GM12878 (cell line): Measurements from ENCODE around the gene POU6F2. TPM values are rescaled to one million over a fixed set of nuclear protein-coding genes. Genes with fewer than 3 reads are reported as not detected.

Experiments
- ATAC-seq: fragments of 200-7000 bp; cut with Tn5 transposase; 3 replicates; pipeline ENCODE4 v1.9.1; 2020; ENCODE audit warnings: mild to moderate bottlenecking, moderate library complexity
- BruUV-seq: library from RNA; stranded (reverse); fragments of 400-500 nt; replicated peaks from 2 replicates; lab custom pipeline; 2021; lab: Mats Ljungman, UMichigan
- CTCF ChIA-PET: fragments of 300-600 bp; sonication (Branson Sonifier 250); formaldehyde crosslinking; extraction: SDS; loops from one replicate; lab custom pipeline; 2021; ENCODE audit warnings: inconsistent platforms; lab: Yijun Ruan, JAX
- POLR2A ChIA-PET: fragments of 350-600 bp; formaldehyde crosslinking; extraction: SDS; loops from one replicate; lab custom pipeline; 2021; ENCODE audit warnings: inconsistent platforms; lab: Charles Lee
- RAD21 ChIA-PET: fragments of 300-600 bp; sonication (Branson Sonifier 250); formaldehyde crosslinking; loops from one replicate; lab custom pipeline; 2023; ENCODE audit warnings: antibody characterized with exemption; ENCODE audit not compliant: unreplicated experiment; lab: Charles Lee
- SMC1A ChIA-PET: fragments of 300-600 bp; sonication (Branson Sonifier 250); formaldehyde crosslinking; loops from one replicate; lab custom pipeline; 2023; ENCODE audit not compliant: unreplicated experiment, uncharacterized antibody; lab: Charles Lee
- DNase-seq: peaks from one replicate; pipeline ENCODE4 v3.0.0-alpha.2; 2011; ENCODE audit warnings: low read depth, low spot score
- FAIRE-seq: peaks from 3 replicates; lab custom pipeline; 2011; peaks lifted over from hg19 to GRCh38; lab: Jason Lieb, UNC
- H2AFZ ChIP-seq: 2 replicates; pipeline ENCODE4 v1.6.0; 2011; ENCODE audit warnings: low read depth, low read length, control low read depth; ENCODE audit not compliant: control insufficient read depth
- H3K27ac ChIP-seq: 2 replicates; pipeline ENCODE4 v1.5.1; 2011; ENCODE audit warnings: control low read depth; ENCODE audit not compliant: control insufficient read depth, insufficient read depth
- H3K27me3 ChIP-seq, 2 experiments: replicated peaks in 1 of 2; 2 replicates each; pipeline versions ENCODE4 v1.6.0 to v1.6.1; 2011; ENCODE audit warnings: low read length in 1 of 2; ENCODE audit not compliant: control insufficient read depth in 2 of 2, insufficient read depth in 2 of 2
- H3K36me3 ChIP-seq, 2 experiments: 2 replicates each; pipeline ENCODE4 v1.5.1; 2011; ENCODE audit warnings: low read length in 1 of 2; ENCODE audit not compliant: control insufficient read depth in 2 of 2, insufficient read depth in 2 of 2
- H3K4me1 ChIP-seq: 2 replicates; pipeline ENCODE4 v1.6.1; 2011; ENCODE audit warnings: mild to moderate bottlenecking, low read length, moderate library complexity, mixed read lengths; ENCODE audit not compliant: control insufficient read depth, insufficient read depth
- H3K4me2 ChIP-seq: 2 replicates; pipeline ENCODE4 v1.6.0; 2011; ENCODE audit warnings: control low read depth; ENCODE audit not compliant: control insufficient read depth, insufficient read depth
- H3K4me3 ChIP-seq: fragments of 200-600 bp; sonication (generic); 2 replicates; pipeline ENCODE4 v1.5.1; 2016
- H3K79me2 ChIP-seq: 2 replicates; pipeline ENCODE4 v1.6.0; 2011; ENCODE audit warnings: low read length; ENCODE audit not compliant: control insufficient read depth, insufficient read depth
- H3K9ac ChIP-seq: 2 replicates; pipeline ENCODE4 v1.8.0; 2011; ENCODE audit warnings: low read length, control low read depth, mixed read lengths; ENCODE audit not compliant: control insufficient read depth, insufficient read depth
- H3K9me3 ChIP-seq: replicated peaks from 3 replicates; pipeline ENCODE4 v1.5.1; 2011; ENCODE audit warnings: mild to moderate bottlenecking, low read length; ENCODE audit not compliant: control insufficient read depth, insufficient read depth
- H4K20me1 ChIP-seq: 2 replicates; pipeline ENCODE4 v1.6.0; 2011; ENCODE audit not compliant: control insufficient read depth, insufficient read depth
- ATF7 ChIP-seq: fragments of 450-650 bp; IDR thresholded peaks from 2 replicates; pipeline ENCODE4 v1.6.1; 2016; ENCODE audit warnings: low read depth, mild to moderate bottlenecking
- BHLHE40 ChIP-seq, 2 experiments: fragments of 450-650 bp in 1 of 2; IDR thresholded peaks; 2 replicates each; pipeline ENCODE4 v1.6.1; 2011 to 2017; ENCODE audit warnings: low read depth in 2 of 2, borderline replicate concordance in 1 of 2, improper control_type of control experiment in 1 of 2, low read length in 1 of 2, mild to moderate bottlenecking in 1 of 2
- CBX5 ChIP-seq: sonication (generic); IDR thresholded peaks from 2 replicates; pipeline ENCODE4 v1.6.1; 2016; ENCODE audit warnings: low read depth, moderate library complexity, mild to moderate bottlenecking, inconsistent platforms
- DPF2 ChIP-seq: fragments of 450-650 bp; IDR thresholded peaks from 2 replicates; pipeline ENCODE4 v1.6.1; 2017; ENCODE audit warnings: mild to moderate bottlenecking
- IKZF1 ChIP-seq: fragments of 450-650 bp; conservative IDR thresholded peaks from 2 replicates; pipeline ENCODE4 v1.6.1; 2017; ENCODE audit warnings: antibody characterized with exemption, mild to moderate bottlenecking
- IKZF2 ChIP-seq, 2 experiments: fragments of 450-650 bp; IDR thresholded peaks; 2 replicates each; pipeline ENCODE4 v1.6.1; 2017; ENCODE audit warnings: mild to moderate bottlenecking in 2 of 2, moderate library complexity in 2 of 2
- MTA2 ChIP-seq: fragments of 450-650 bp; IDR thresholded peaks from 2 replicates; pipeline ENCODE4 v1.6.1; 2016; ENCODE audit warnings: low read depth, mild to moderate bottlenecking, moderate library complexity
- SMC3 ChIP-seq: IDR thresholded peaks from 2 replicates; pipeline ENCODE4 v1.6.1; 2011; ENCODE audit warnings: low read length, improper control_type of control experiment, borderline replicate concordance
- ZNF24 ChIP-seq: fragments of 450-650 bp; IDR thresholded peaks from 2 replicates; pipeline ENCODE4 v1.6.1; 2017; ENCODE audit warnings: antibody characterized with exemption, mild to moderate bottlenecking
- WGBS: methylation state at CpG from one replicate; pipeline ENCODE4 v1.1.6; 2016; ENCODE audit warnings: low lambda C conversion rate; ENCODE audit not compliant: insufficient replicate concordance, insufficient coverage; ENCODE audit errors: missing lambda C conversion rate; 5-methylcytosine and 5-hydroxymethylcytosine counted together
- in situ Hi-C: fragments of 300-500 bp; cut with MboI; formaldehyde crosslinking; loops from 9 replicates; pipeline ENCODE4 v1.14.3; 2018; ENCODE audit warnings: mixed read lengths
- intact Hi-C: fragments of 100-400 bp; cut with micrococcal nuclease; formaldehyde crosslinking; loops from one replicate; pipeline ENCODE4 v1.14.2; 2022; ENCODE audit not compliant: unreplicated experiment
- polyA plus RNA-seq, 11 experiments: library from polyadenylated mRNA; depleted of rRNA in 4 of 11; unstranded in 6 of 11; stranded (reverse) in 5 of 11; fragments of >200 nt; fragmentation: Nextera tagmentation in 4 of 11; fragmentation: Illumina TruSeq in 1 of 11; extraction: Ambion mirVana in 4 of 11; extraction: Trizol in 1 of 11; gene quantifications; 1 replicate in 1 of 11; 2 replicates in 10 of 11; pipeline versions ENCODE4 v1.2.1 to v1.2.3, GENCODE V29; 2011 to 2016; ENCODE audit warnings: inconsistent platforms in 2 of 11, missing spikeins in 2 of 11, low read depth in 1 of 11
- total RNA-seq, 4 experiments: library from RNA; depleted of rRNA in 3 of 4; stranded (reverse); fragments of >200 nt in 3 of 4; fragmentation: Illumina TruSeq in 1 of 4; extraction: Trizol in 1 of 4; gene quantifications; 2 replicates each; pipeline versions ENCODE4 v1.2.1 to v1.2.3, GENCODE V29; 2013 to 2021
- TF ChIP-seq, protein P1 (sequence below): fragments of 450-650 bp; IDR thresholded peaks from 2 replicates; pipeline ENCODE4 v1.6.1; 2017; ENCODE audit warnings: low read depth, mild to moderate bottlenecking, moderate library complexity
- TF ChIP-seq, protein P2 (sequence below): IDR thresholded peaks from 2 replicates; pipeline ENCODE4 v1.6.1; 2012; ENCODE audit warnings: low read depth, low read length, improper control_type of control experiment
- TF ChIP-seq, protein P3 (sequence below): fragments of 450-650 bp; IDR thresholded peaks from 2 replicates; pipeline ENCODE4 v1.6.1; 2017; ENCODE audit warnings: mild to moderate bottlenecking, moderate library complexity

The POU6F2 gene
- total and polyA plus RNA-seq, 10 of the 15 experiments (the other 5 are each of a cell fraction or from before 2014, with no cell fraction given), result 0.10 TPM; not detected in 9

DNA sequence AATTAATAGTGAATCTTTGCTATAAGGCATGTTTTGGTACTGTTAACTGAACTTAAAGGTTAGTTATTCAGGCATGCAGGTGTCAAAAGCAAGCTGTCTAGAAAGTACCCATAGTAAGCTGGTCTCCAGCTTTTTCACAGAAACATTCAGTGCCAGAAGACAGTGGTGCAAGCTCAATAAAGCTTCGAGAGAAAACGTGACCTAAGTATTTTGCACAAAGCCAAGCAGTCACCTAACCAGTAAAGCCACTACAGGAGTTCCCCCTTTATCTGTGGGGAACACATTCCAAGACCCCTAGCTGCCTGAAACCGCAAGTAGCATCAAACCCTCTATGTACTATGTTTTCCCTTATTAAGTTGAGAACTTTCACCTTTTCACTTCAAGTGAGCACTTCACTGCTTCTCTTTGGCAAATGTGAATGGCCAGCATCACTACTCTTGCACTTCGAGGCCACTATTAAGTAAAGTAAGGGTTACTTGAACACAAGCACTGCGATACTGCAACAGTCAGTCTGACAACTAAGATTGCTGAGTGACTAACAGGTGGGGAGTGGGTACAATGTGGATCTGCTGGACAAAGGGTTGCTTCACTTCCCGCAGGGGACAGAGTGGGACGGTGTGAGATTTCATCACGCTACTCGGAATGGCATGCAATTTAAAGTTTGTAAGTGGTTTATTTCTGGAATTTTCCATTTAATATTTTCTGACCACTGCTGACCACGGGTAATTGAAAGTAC, 334.7 kb downstream of the POU6F2 start:
- DNase-seq (no peak), ATAC-seq (peak; percentile 77), FAIRE-seq (no peak)
- no peak overlapping the region for H3K9ac ChIP-seq
- H3K27me3 ChIP-seq, result no peaks in the 10 kb centered on the region
- H2AFZ ChIP-seq, result no peak overlapping the region
- H3K4me1 ChIP-seq, result no peaks in the 10 kb centered on the region
- in situ Hi-C loops (no loop called here), intact Hi-C loops (no loop called here)
- H3K4me2 ChIP-seq, result no peak overlapping the region
- WGBS, result 45% methylated on average over 10 of the region's 10 CpGs
- ChIA-PET SMC1A (interaction anchor here (0.6 to 2.3 kb wide), 6 partner anchors 11 to 1384 kb away, joined by 3 to 7 read pairs (median 4); no protein-coding TSS in a partner anchor), RAD21 (interaction anchor here (0.9 to 1.9 kb wide), 6 partner anchors 9 to 141 kb away, joined by 3 to 5 read pairs (median 4); no protein-coding TSS in a partner anchor), CTCF (interaction anchor here (0.5 to 2.6 kb wide), 3 partner anchors 21 to 141 kb away, joined by 3 to 9 read pairs (median 3); no protein-coding TSS in a partner anchor), POLR2A (interaction anchor here (1.2 kb wide), 1 partner anchor 9 kb away, joined by 4 read pairs; no protein-coding TSS in a partner anchor)
- no peaks in the 10 kb centered on the region for H3K36me3 ChIP-seq
- H3K27ac ChIP-seq, result no peak overlapping the region
- no peaks in the 10 kb centered on the region for H3K79me2 ChIP-seq
- H3K4me3 ChIP-seq, result no peak overlapping the region
- BruUV-seq, result no TSS peak
- H4K20me1 ChIP-seq, result no peaks in the 10 kb centered on the region
- no peaks in the 10 kb centered on the region for H3K9me3 ChIP-seq
- TF ChIP-seq ATF7 (no peak), MTA2 (peak; percentile 48; the same call in 1 of the 2 replicates), DPF2 (0 out of 2 replicates have a peak, but pooled peaks have one; percentile 39), IKZF2 (IDR thresholded peaks at IDR 0.05) (peak; percentile 62 to 68; a peak in 2 of 4 replicates), IKZF1 (peak; percentile 74), CBX5 (no peak), SMC3 (no peak), ZNF24 (peak; percentile 46; the same call in 1 of the 2 replicates), BHLHE40 (IDR thresholded peaks at IDR 0.05; ENCODE audit: borderline replicate concordance in 1 of 2, low read depth in 2 of 2, low read length in 1 of 2) (peak; percentile 79 to 94)
- TF ChIP-seq, protein P1, sequence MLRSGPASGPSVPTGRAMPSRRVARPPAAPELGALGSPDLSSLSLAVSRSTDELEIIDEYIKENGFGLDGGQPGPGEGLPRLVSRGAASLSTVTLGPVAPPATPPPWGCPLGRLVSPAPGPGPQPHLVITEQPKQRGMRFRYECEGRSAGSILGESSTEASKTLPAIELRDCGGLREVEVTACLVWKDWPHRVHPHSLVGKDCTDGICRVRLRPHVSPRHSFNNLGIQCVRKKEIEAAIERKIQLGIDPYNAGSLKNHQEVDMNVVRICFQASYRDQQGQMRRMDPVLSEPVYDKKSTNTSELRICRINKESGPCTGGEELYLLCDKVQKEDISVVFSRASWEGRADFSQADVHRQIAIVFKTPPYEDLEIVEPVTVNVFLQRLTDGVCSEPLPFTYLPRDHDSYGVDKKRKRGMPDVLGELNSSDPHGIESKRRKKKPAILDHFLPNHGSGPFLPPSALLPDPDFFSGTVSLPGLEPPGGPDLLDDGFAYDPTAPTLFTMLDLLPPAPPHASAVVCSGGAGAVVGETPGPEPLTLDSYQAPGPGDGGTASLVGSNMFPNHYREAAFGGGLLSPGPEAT, result peak; percentile 64; the same call in 1 of the 2 replicates
- TF ChIP-seq, protein P2, sequence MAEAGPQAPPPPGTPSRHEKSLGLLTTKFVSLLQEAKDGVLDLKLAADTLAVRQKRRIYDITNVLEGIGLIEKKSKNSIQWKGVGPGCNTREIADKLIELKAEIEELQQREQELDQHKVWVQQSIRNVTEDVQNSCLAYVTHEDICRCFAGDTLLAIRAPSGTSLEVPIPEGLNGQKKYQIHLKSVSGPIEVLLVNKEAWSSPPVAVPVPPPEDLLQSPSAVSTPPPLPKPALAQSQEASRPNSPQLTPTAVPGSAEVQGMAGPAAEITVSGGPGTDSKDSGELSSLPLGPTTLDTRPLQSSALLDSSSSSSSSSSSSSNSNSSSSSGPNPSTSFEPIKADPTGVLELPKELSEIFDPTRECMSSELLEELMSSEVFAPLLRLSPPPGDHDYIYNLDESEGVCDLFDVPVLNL, result no peak
- TF ChIP-seq, protein P3, sequence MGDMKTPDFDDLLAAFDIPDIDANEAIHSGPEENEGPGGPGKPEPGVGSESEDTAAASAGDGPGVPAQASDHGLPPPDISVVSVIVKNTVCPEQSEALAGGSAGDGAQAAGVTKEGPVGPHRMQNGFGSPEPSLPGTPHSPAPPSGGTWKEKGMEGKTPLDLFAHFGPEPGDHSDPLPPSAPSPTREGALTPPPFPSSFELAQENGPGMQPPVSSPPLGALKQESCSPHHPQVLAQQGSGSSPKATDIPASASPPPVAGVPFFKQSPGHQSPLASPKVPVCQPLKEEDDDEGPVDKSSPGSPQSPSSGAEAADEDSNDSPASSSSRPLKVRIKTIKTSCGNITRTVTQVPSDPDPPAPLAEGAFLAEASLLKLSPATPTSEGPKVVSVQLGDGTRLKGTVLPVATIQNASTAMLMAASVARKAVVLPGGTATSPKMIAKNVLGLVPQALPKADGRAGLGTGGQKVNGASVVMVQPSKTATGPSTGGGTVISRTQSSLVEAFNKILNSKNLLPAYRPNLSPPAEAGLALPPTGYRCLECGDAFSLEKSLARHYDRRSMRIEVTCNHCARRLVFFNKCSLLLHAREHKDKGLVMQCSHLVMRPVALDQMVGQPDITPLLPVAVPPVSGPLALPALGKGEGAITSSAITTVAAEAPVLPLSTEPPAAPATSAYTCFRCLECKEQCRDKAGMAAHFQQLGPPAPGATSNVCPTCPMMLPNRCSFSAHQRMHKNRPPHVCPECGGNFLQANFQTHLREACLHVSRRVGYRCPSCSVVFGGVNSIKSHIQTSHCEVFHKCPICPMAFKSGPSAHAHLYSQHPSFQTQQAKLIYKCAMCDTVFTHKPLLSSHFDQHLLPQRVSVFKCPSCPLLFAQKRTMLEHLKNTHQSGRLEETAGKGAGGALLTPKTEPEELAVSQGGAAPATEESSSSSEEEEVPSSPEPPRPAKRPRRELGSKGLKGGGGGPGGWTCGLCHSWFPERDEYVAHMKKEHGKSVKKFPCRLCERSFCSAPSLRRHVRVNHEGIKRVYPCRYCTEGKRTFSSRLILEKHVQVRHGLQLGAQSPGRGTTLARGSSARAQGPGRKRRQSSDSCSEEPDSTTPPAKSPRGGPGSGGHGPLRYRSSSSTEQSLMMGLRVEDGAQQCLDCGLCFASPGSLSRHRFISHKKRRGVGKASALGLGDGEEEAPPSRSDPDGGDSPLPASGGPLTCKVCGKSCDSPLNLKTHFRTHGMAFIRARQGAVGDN, result peak; percentile 44
